Suprapubic skin (tissue), 4 donors: ENCODE measurements around the gene PDLIM4. TPM values are rescaled to one million over a fixed set of nuclear protein-coding genes. Genes with fewer than 3 reads are reported as not detected.

ENCODE experiments used
- DNase-seq, 2 donors: peaks; one replicate each; pipeline ENCODE4 v3.0.0-alpha.2; 2019; ENCODE audit warnings: low spot score in 2 of 2
- H3K27ac ChIP-seq: fragments of 200-600 bp; sonication (generic); one replicate; pipeline ENCODE4 v1.5.1; 2019
- H3K27me3 ChIP-seq: fragments of 200-600 bp; sonication (generic); one replicate; pipeline ENCODE4 v1.5.1; 2019
- H3K36me3 ChIP-seq: fragments of 200-600 bp; sonication (generic); one replicate; pipeline ENCODE4 v1.5.1; 2019
- H3K4me1 ChIP-seq: fragments of 200-600 bp; sonication (generic); one replicate; pipeline ENCODE4 v1.5.1; 2019
- H3K4me3 ChIP-seq: fragments of 200-600 bp; sonication (generic); one replicate; pipeline ENCODE4 v1.5.1; 2019; ENCODE audit warnings: mild to moderate bottlenecking
- H3K9me3 ChIP-seq: fragments of 200-600 bp; sonication (generic); one replicate; pipeline ENCODE4 v1.5.1; 2019
- EP300 ChIP-seq: sonication (generic); formaldehyde crosslinking; IDR thresholded peaks from one replicate; pipeline ENCODE4 v1.6.1; 2017; ENCODE audit warnings: antibody characterized with exemption
- POLR2A ChIP-seq, 2 donors: fragments of 450-650 bp; IDR thresholded peaks; one replicate each; pipeline ENCODE4 v1.6.1; 2017; ENCODE audit warnings: antibody characterized with exemption in 2 of 2, mild to moderate bottlenecking in 2 of 2, moderate library complexity in 2 of 2
- POLR2AphosphoS5 ChIP-seq, 3 donors: sonication (generic); formaldehyde crosslinking; IDR thresholded peaks; one replicate each; pipeline ENCODE4 v1.6.1; 2017; ENCODE audit warnings: antibody characterized with exemption in 3 of 3
- WGBS: methylation state at CpG from one replicate; pipeline ENCODE4 v1.1.5; 2018; 5-methylcytosine and 5-hydroxymethylcytosine counted together
- total RNA-seq, 4 donors: library from RNA; depleted of rRNA; stranded (reverse); fragments of >200 nt; gene quantifications; one replicate each; pipeline ENCODE4 v1.1.0, GENCODE V29; 2016
- TF ChIP-seq, protein P1 (sequence below), 2 donors: fragments of 200-600 bp in 1 of 2; fragments of 450-650 bp in 1 of 2; sonication (generic) in 1 of 2; IDR thresholded peaks; one replicate each; pipeline ENCODE4 v1.5.1; 2016 to 2019; ENCODE audit warnings: antibody characterized with exemption in 2 of 2, mild to moderate bottlenecking in 1 of 2, moderate library complexity in 1 of 2

Gene PDLIM4
- total RNA-seq, 4 donors from 2014 or later: 110 to 128 (median 114) TPM

GRCh38 chr5:132265336-132266030 lies 8.0 kb downstream of the PDLIM4 start:
- no peaks in the 10 kb centered on the region for H3K27me3 ChIP-seq
- H3K4me3 ChIP-seq: no peak overlapping the region
- H3K4me1 ChIP-seq: peaks cover 79% of the 10 kb centered on the region
- TF ChIP-seq POLR2AphosphoS5 (IDR thresholded peaks at IDR 0.05) (peak in 1 of 3 donors; percentile 71), POLR2A (IDR thresholded peaks at IDR 0.05) (no peak)
- peak in 1 of 2 donors; percentile 82 for DNase-seq
- peak overlapping the region; percentile 71 for H3K27ac ChIP-seq
- 30% methylated on average over 8 of the region's 8 CpGs for WGBS
- no peaks in the 10 kb centered on the region for H3K9me3 ChIP-seq
- peaks cover 42% of the 10 kb centered on the region for H3K36me3 ChIP-seq

- Histone ChIP-seq H3K27me3 (no peaks in the 10 kb centered on the region), H3K4me3 (no peak overlapping the region), H3K36me3 (peaks cover 49% of the 10 kb centered on the region), H3K9me3 (no peaks in the 10 kb centered on the region), H3K4me1 (peaks cover 71% of the 10 kb centered on the region), H3K27ac (peak overlapping the region; percentile 71)
- TF ChIP-seq POLR2A (IDR thresholded peaks at IDR 0.05): no peak
- no peak for TF ChIP-seq POLR2AphosphoS5 (IDR thresholded peaks at IDR 0.05)
- no peak for TF ChIP-seq EP300
- TF ChIP-seq, protein P1, sequence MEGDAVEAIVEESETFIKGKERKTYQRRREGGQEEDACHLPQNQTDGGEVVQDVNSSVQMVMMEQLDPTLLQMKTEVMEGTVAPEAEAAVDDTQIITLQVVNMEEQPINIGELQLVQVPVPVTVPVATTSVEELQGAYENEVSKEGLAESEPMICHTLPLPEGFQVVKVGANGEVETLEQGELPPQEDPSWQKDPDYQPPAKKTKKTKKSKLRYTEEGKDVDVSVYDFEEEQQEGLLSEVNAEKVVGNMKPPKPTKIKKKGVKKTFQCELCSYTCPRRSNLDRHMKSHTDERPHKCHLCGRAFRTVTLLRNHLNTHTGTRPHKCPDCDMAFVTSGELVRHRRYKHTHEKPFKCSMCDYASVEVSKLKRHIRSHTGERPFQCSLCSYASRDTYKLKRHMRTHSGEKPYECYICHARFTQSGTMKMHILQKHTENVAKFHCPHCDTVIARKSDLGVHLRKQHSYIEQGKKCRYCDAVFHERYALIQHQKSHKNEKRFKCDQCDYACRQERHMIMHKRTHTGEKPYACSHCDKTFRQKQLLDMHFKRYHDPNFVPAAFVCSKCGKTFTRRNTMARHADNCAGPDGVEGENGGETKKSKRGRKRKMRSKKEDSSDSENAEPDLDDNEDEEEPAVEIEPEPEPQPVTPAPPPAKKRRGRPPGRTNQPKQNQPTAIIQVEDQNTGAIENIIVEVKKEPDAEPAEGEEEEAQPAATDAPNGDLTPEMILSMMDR (IDR thresholded peaks at IDR 0.05): no peak
- no peak for DNase-seq
- 54% methylated on average over 4 of the region's 7 CpGs for WGBS
Measured at GRCh38 chr5:132266031-132266835, 8.7 kb downstream of the PDLIM4 start.

- Histone ChIP-seq H3K36me3 (peaks cover 55% of the 10 kb centered on the region), H3K9me3 (no peaks in the 10 kb centered on the region), H3K27me3 (no peaks in the 10 kb centered on the region), H3K4me3 (no peak overlapping the region), H3K4me1 (peaks cover 67% of the 10 kb centered on the region), H3K27ac (no peak overlapping the region)
- no peak for TF ChIP-seq EP300
- TF ChIP-seq, protein P1 (IDR thresholded peaks at IDR 0.05): no peak
- no peak for TF ChIP-seq POLR2A (IDR thresholded peaks at IDR 0.05)
- TF ChIP-seq POLR2AphosphoS5 (IDR thresholded peaks at IDR 0.05): no peak
- no peak for DNase-seq
- no CpG with 5 or more reads among the region's 1 CpG for WGBS
Measured at GRCh38 chr5:132266836-132267160, 9.3 kb downstream of the PDLIM4 start.

GRCh38 chr5:132267166-132267739 lies 9.8 kb downstream of the PDLIM4 start:
- peaks cover 58% of the 10 kb centered on the region for H3K36me3 ChIP-seq
- TF ChIP-seq POLR2AphosphoS5 (IDR thresholded peaks at IDR 0.05): no peak
- no peak for TF ChIP-seq POLR2A (IDR thresholded peaks at IDR 0.05)
- TF ChIP-seq EP300: no peak
- TF ChIP-seq, protein P1 (IDR thresholded peaks at IDR 0.05): no peak
- peak overlapping the region; percentile 51 for H3K27ac ChIP-seq

GRCh38 chr5:132267931-132268768 lies 10.7 kb downstream of the PDLIM4 start:
- H3K27ac ChIP-seq: peak overlapping the region; percentile 51
- no peak overlapping the region for H3K4me3 ChIP-seq
- no peaks in the 10 kb centered on the region for H3K9me3 ChIP-seq
- H3K27me3 ChIP-seq: no peaks in the 10 kb centered on the region
- TF ChIP-seq POLR2AphosphoS5 (IDR thresholded peaks at IDR 0.05) (no peak), EP300 (no peak), POLR2A (IDR thresholded peaks at IDR 0.05) (no peak)
- TF ChIP-seq, protein P1 (IDR thresholded peaks at IDR 0.05): no peak
- H3K36me3 ChIP-seq: peaks cover 53% of the 10 kb centered on the region
- DNase-seq: no peak
- 22% methylated on average over 3 of the region's 6 CpGs for WGBS
- peaks cover 60% of the 10 kb centered on the region for H3K4me1 ChIP-seq

More at GRCh38 chr5:132267166-132267739, 9.8 kb downstream of the PDLIM4 start:
- H3K27me3 ChIP-seq: no peaks in the 10 kb centered on the region
- no peak for DNase-seq
- H3K9me3 ChIP-seq: no peaks in the 10 kb centered on the region
- H3K4me1 ChIP-seq: peaks cover 63% of the 10 kb centered on the region
- H3K4me3 ChIP-seq: no peak overlapping the region
